GM18505 (cell line): Measurements from ENCODE around the gene DHX8.
"Not testable (repeated sequence)": the region's sequence is repeated elsewhere in the genome, so short reads cannot be mapped to it uniquely, and the experiment has no call there.

Source experiments
- ATAC-seq: cut with Tn5 transposase; IDR thresholded peaks from one replicate; pipeline ENCODE4 v1.9.1; 2021; ENCODE audit not compliant: unreplicated experiment
- POLR2A ChIP-seq: IDR thresholded peaks from 4 replicates; pipeline ENCODE4 v1.6.1; 2011; ENCODE audit warnings: borderline replicate concordance; ENCODE audit not compliant: insufficient read depth, insufficient read length; ENCODE audit errors: extremely low read depth

Gene DHX8

GRCh38 chr17:43471585-43472160 is 12.1 kb upstream of the DHX8 start:
- no peak for TF ChIP-seq POLR2A

GRCh38 chr17:43475494-43476089 is 8.2 kb upstream of the DHX8 start:
- no peak for ATAC-seq
- TF ChIP-seq POLR2A = no peak

More at GRCh38 chr17:43471585-43472160, 12.1 kb upstream of the DHX8 start:
- ATAC-seq = no peak

GRCh38 chr17:43476306-43476705 is 7.5 kb upstream of the DHX8 start:
- ATAC-seq = not testable (repeated sequence)

- TF ChIP-seq POLR2A = no peak
- no peak for ATAC-seq
These were observed 5.7 kb upstream of the DHX8 start for GRCh38 chr17:43477832-43478634.

GRCh38 chr17:43479948-43480347 is 3.8 kb upstream of the DHX8 start:
- ATAC-seq = no peak
- TF ChIP-seq POLR2A = no peak

- no peak for TF ChIP-seq POLR2A
- no peak for ATAC-seq
These were observed 1.4 kb upstream of the DHX8 start for GRCh38 chr17:43482103-43483012.

GRCh38 chr17:43490621-43491020 is 6.8 kb downstream of the DHX8 start:
- no peak for TF ChIP-seq POLR2A
- ATAC-seq = no peak

GRCh38 chr17:43509440-43509839 is 25.7 kb downstream of the DHX8 start:
- not testable (repeated sequence) for ATAC-seq

- ATAC-seq = not testable (repeated sequence)
These were observed 27.4 kb downstream of the DHX8 start for GRCh38 chr17:43511199-43511598.

GRCh38 chr17:43515656-43516055 is 31.9 kb downstream of the DHX8 start:
- no peak for ATAC-seq
- TF ChIP-seq POLR2A = no peak

- no peak for TF ChIP-seq POLR2A
- no peak for ATAC-seq
These were observed 33.4 kb downstream of the DHX8 start for GRCh38 chr17:43517161-43517560.

- no peak for TF ChIP-seq POLR2A
- no peak for ATAC-seq
These were observed 34.0 kb downstream of the DHX8 start for GRCh38 chr17:43517615-43518386.

- no peak for TF ChIP-seq POLR2A
- no peak for ATAC-seq
These were observed 37.6 kb downstream of the DHX8 start for GRCh38 chr17:43521389-43521788.
